Lung (tissue), 12 donors: Measurements from ENCODE around the gene WWTR1. TPM values are rescaled to one million over a fixed set of nuclear protein-coding genes. Genes with fewer than 3 reads are reported as not detected.

ENCODE experiments used
- ATAC-seq: fragments of 200-7000 bp; cut with Tn5 transposase; one replicate; pipeline ENCODE4 v1.9.1; 2020; ENCODE audit warnings: moderate number of reproducible peaks; ENCODE audit not compliant: insufficient read depth, low FRiP score
- DNase-seq, 3 donors: peaks; one replicate each; pipeline ENCODE4 v3.0.0-alpha.2; 2013 to 2017
- H3K27ac ChIP-seq, 2 donors: one replicate each; pipeline ENCODE4 v1.5.1; 2013; ENCODE audit warnings: mild to moderate bottlenecking in 2 of 2, moderate library complexity in 2 of 2, control low read depth in 1 of 2, inconsistent platforms in 1 of 2, low read depth in 1 of 2, low read length in 1 of 2
- H3K27me3 ChIP-seq, 3 donors: one replicate each; pipeline ENCODE4 v1.5.1; 2013; ENCODE audit warnings: low read length in 2 of 3; ENCODE audit not compliant: control insufficient read depth in 3 of 3, insufficient read depth in 3 of 3
- H3K36me3 ChIP-seq, 4 donors: one replicate each; pipeline ENCODE4 v1.5.1; 2013; ENCODE audit warnings: low read length in 4 of 4, mild to moderate bottlenecking in 1 of 4, moderate library complexity in 1 of 4; ENCODE audit not compliant: control insufficient read depth in 4 of 4, insufficient read depth in 4 of 4
- H3K4me1 ChIP-seq, 5 donors: one replicate each; pipeline ENCODE4 v1.5.1; 2013; ENCODE audit warnings: low read length in 5 of 5, mild to moderate bottlenecking in 2 of 5, moderate library complexity in 1 of 5; ENCODE audit not compliant: control insufficient read depth in 5 of 5, insufficient read depth in 5 of 5
- H3K4me3 ChIP-seq: one replicate; pipeline ENCODE4 v1.5.1; 2013; ENCODE audit warnings: mild to moderate bottlenecking, control low read depth, moderate library complexity
- H3K9ac ChIP-seq, 2 donors: one replicate each; pipeline ENCODE4 v1.5.1; 2013; ENCODE audit warnings: low read length in 2 of 2, control low read depth in 1 of 2; ENCODE audit not compliant: insufficient read depth in 1 of 2
- H3K9me3 ChIP-seq, 4 donors: one replicate each; pipeline ENCODE4 v1.5.1; 2013; ENCODE audit warnings: low read length in 3 of 4, mild to moderate bottlenecking in 1 of 4, moderate library complexity in 1 of 4; ENCODE audit not compliant: control insufficient read depth in 4 of 4, insufficient read depth in 3 of 4
- CTCF ChIP-seq: IDR thresholded peaks from 2 replicates; pipeline ENCODE4 v1.5.1; 2012; ENCODE audit warnings: mild to moderate bottlenecking; ENCODE audit errors: control extremely low read depth, extremely low read depth
- WGBS, 2 donors: extraction: QIAGEN DNeasy Blood & Tissue Kit; methylation state at CpG; one replicate each; pipeline ENCODE4 v1.1.7; 2013; 5-methylcytosine and 5-hydroxymethylcytosine counted together
- polyA plus RNA-seq, 2 donors: library from polyadenylated mRNA; stranded (reverse); fragments of 200-250 nt; gene quantifications; one replicate each; pipeline ENCODE4 v1.2.1, GENCODE V29; 2013
- total RNA-seq, 2 donors: library from RNA; depleted of rRNA in 1 of 2; stranded (reverse); fragments of >200 nt in 1 of 2; gene quantifications; one replicate each; pipeline ENCODE4 v1.2.1, GENCODE V29; 2014 to 2021
- donor health status: control.
- donor health status: control.
- donor health status: Bipolar disorder and iron deficiency.
- donor health status: healthy.
- donor health status: DM: yes; HTN: yes; CAD: no.

WWTR1 gene
- total and polyA plus RNA-seq, 4 donors: 29.3 to 186 (median 63.4) TPM

GRCh38 chr3:149585401-149585726 lies 72.5 kb downstream of the WWTR1 start:
- H3K36me3 ChIP-seq: no peaks in the 10 kb centered on the region
- DNase-seq: no peak
- no peak overlapping the region for H3K9ac ChIP-seq
- 38 to 45% methylated on average over 2 of the region's 2 CpGs for WGBS, 2 donors
- no peak overlapping the region for H3K4me3 ChIP-seq
- no peak for TF ChIP-seq CTCF
- H3K27me3 ChIP-seq: no peaks in the 10 kb centered on the region
- H3K4me1 ChIP-seq: peaks cover 7 to 30% (median 11%) of the 10 kb centered on the region in 5 donors
- no peak for ATAC-seq
- H3K27ac ChIP-seq: no peak overlapping the region
- H3K9me3 ChIP-seq: no peaks in the 10 kb centered on the region

- no peak for ATAC-seq
- Histone ChIP-seq H3K27ac (no peak overlapping the region), H3K4me3 (no peak overlapping the region), H3K9ac (no peak overlapping the region), H3K27me3 (no peaks in the 10 kb centered on the region), H3K36me3 (no peaks in the 10 kb centered on the region), H3K4me1 (peaks cover 7 to 33% (median 13%) of the 10 kb centered on the region in 5 donors), H3K9me3 (no peaks in the 10 kb centered on the region)
- TF ChIP-seq CTCF: no peak
- 72 to 82% methylated on average over 5 of the region's 5 CpGs for WGBS, 2 donors
- no peak for DNase-seq
These were observed 73.7 kb downstream of the WWTR1 start for GRCh38 chr3:149583921-149584635.

- H3K9me3 ChIP-seq: no peaks in the 10 kb centered on the region
- H3K27me3 ChIP-seq: no peaks in the 10 kb centered on the region
- DNase-seq: no peak
- no peak for TF ChIP-seq CTCF
- WGBS, 2 donors: 86 to 94% methylated on average over 7 of the region's 7 CpGs
- H3K9ac ChIP-seq: no peak overlapping the region
- H3K4me3 ChIP-seq: no peak overlapping the region
- no peak overlapping the region for H3K27ac ChIP-seq
- no peaks in the 10 kb centered on the region for H3K36me3 ChIP-seq
- ATAC-seq: no peak
- H3K4me1 ChIP-seq: peaks cover 5 to 36% (median 16%) of the 10 kb centered on the region in 5 donors
These were observed 75.4 kb downstream of the WWTR1 start for GRCh38 chr3:149582395-149582794.
